CMK (cell line): ENCODE data around the gene TARM1.

ENCODE experiments used
- DNase-seq: peaks from one replicate; pipeline ENCODE4 v3.0.0-alpha.2; 2010; ENCODE audit warnings: low read depth

TARM1 gene

DNA sequence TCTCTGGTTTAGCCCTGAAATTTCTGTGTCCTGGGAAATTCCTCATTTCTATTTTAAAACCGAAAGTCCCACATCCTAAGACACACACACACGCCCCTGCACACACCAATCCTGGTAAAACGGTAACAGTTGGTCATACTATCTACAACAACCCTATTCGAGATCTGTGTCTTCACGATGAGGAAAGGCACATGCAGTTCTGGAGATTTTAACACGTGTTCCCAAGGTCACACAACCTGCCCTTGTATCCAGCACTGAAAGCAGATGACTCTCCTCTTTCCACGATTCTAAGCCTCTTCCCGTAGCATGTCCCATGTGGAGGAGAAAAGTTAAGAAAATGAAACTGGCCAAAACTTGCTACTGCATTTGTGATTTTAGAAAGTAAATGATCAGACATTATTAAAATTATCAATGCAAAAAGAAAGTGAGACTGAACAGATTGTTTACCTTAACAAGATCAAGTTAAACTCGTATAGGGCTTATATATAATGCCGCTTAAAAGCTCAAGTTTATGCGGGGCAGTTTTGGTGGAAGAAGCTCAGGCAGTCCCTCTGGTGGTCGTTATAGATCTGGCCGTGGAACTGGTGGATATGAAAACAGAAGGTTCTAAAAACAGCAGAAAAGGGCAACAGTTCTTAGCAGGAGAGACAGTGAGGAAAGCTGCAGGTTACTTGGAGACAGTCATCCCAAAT lies 50.1 kb downstream of the TARM1 start:
- no peak for DNase-seq

GRCh38 chr19:54029930-54030490 lies 51.2 kb downstream of the TARM1 start:
- peak; percentile 15 for DNase-seq

GRCh38 chr19:54029301-54029700 lies 51.9 kb downstream of the TARM1 start:
- no peak for DNase-seq

DNA sequence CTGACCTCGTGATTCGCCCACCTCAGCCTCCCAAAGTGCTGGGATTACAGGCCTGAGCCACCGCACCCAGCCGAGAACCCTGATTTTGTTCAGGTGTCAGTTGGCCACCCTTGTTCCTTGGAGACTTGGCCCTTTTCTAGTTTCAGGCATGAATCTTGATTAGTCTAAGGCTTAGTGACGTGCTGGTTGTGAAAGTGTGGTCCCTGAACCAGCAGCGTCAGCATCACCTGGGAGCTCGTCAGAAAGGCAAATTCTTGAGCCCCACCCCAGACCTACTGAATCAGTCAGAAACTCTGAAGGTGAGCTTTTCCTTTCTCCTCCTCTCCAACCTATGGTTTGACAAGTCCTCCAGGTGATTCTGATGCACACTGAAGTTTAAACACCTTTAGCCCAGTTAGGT lies 54.5 kb downstream of the TARM1 start:
- DNase-seq: no peak

DNA sequence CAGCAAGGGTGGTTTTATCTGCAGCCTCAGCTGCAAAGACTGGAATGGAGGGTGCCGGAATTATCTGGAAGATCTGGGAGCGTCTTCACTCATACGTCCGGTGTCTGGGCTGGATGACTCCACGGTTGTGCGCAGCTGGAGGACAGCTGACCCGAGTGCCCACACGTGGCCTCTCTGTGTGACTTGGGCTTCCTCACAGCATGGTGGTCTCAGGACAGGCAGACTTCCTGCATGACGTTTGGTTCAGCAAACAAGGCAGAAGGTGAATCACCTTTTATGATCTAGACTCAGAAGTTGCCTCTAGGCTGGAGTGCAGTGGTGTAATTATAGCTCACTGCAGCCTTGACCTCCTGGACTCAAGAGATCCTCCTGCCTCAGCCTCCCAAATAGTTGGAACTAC lies 56.5 kb downstream of the TARM1 start:
- no peak for DNase-seq

DNA sequence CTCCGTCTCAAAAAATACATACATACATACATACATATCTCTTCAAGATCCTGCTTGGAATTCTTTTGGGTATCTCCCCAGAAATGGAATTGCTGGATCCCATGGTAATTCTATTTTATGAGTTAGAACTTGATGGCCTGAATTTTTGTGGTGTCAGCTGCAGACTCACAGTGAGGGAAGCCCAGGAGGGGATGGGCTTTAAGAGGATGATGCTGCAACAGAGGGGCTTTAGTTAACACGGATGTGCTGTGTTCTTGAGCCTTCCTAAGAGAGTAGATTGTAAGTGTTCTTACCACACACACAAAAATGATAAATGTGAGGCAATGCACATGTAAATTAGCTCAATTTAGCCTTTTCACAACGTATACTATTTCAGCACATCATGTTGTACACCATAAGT lies 58.0 kb downstream of the TARM1 start:
- no peak for DNase-seq

- no peak for DNase-seq
These were observed 59.2 kb downstream of the TARM1 start for GRCh38 chr19:54021932-54022331.

DNA sequence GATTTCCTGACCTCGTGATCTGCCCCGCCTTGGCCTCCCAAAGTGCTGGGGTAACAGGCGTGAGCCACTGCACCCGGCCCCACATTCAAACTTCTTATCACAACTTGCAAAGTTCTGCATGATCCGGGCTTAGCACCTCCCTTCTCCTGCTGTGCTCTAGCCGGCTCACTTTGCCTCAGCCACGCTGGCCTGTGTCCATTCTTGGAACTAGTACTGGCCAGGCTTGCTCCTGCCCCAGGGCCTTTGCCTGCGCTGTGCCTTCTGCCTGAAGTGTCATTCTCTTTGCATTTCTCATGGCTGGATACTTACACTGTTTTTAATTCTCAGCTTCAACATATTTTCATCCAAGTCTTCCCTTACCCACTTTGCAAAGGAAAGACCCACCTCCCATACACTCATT lies 59.8 kb downstream of the TARM1 start:
- DNase-seq: no peak
